ENCODE results near the gene SLC36A2. TPM values are rescaled to one million over a fixed set of nuclear protein-coding genes. Genes with fewer than 3 reads are reported as not detected.
"Not testable (repeated sequence)": the region's sequence is repeated elsewhere in the genome, so short reads cannot be mapped to it uniquely, and the experiment has no call there.

SLC36A2 gene
- total and polyA plus RNA-seq, 2 donors (not counting 1 experiment from before 2014, with no cell fraction given) = not detected

- Histone ChIP-seq H2AFZ (ENCODE audit: low read length) (no peak overlapping the region), H3K27ac (ENCODE audit: insufficient read depth, low read length) (no peak overlapping the region)
These were observed 31.3 kb upstream of the SLC36A2 start for GRCh38 chr5:151378616-151379015.

GRCh38 chr5:151374539-151374938, 27.2 kb upstream of the SLC36A2 start:
- Histone ChIP-seq H3K4me1 (ENCODE audit: control insufficient read depth, extremely low read depth, insufficient read depth, low read length) (no peaks in the 10 kb centered on the region), H3K36me3 (ENCODE audit: control insufficient read depth, insufficient read depth, low read length) (no peaks in the 10 kb centered on the region), H3K4me2 (ENCODE audit: extremely low read depth, insufficient read depth, low read length) (no peak overlapping the region), H3K79me2 (ENCODE audit: control insufficient read depth, insufficient read depth, low read length) (no peaks in the 10 kb centered on the region), H4K20me1 (ENCODE audit: control insufficient read depth, extremely low read depth, insufficient read depth, low read length) (no peaks in the 10 kb centered on the region), H3K27ac (ENCODE audit: insufficient read depth, low read length) (no peak overlapping the region), H3K9ac (ENCODE audit: insufficient read depth, low read length) (no peak overlapping the region), H3K4me3 (replicated peaks in 1 of 4; ENCODE audit: control extremely low read depth in 1 of 4, insufficient read depth in 1 of 4, low read depth in 3 of 4, low read length in 4 of 4) (no peak overlapping the region), H2AFZ (ENCODE audit: low read length) (no peak overlapping the region), H3K9me3 (ENCODE audit: control insufficient read depth, insufficient read depth, low read depth, low read length) (no peaks in the 10 kb centered on the region), H3K27me3 (ENCODE audit: control insufficient read depth, insufficient read depth, low read length) (no peaks in the 10 kb centered on the region)
- no peak for DNase-seq (ENCODE audit: low read depth in 2 of 2)
- TF ChIP-seq, protein P1, sequence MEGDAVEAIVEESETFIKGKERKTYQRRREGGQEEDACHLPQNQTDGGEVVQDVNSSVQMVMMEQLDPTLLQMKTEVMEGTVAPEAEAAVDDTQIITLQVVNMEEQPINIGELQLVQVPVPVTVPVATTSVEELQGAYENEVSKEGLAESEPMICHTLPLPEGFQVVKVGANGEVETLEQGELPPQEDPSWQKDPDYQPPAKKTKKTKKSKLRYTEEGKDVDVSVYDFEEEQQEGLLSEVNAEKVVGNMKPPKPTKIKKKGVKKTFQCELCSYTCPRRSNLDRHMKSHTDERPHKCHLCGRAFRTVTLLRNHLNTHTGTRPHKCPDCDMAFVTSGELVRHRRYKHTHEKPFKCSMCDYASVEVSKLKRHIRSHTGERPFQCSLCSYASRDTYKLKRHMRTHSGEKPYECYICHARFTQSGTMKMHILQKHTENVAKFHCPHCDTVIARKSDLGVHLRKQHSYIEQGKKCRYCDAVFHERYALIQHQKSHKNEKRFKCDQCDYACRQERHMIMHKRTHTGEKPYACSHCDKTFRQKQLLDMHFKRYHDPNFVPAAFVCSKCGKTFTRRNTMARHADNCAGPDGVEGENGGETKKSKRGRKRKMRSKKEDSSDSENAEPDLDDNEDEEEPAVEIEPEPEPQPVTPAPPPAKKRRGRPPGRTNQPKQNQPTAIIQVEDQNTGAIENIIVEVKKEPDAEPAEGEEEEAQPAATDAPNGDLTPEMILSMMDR (conservative IDR thresholded peaks at IDR 0.05 in 1 of 2, IDR thresholded peaks at IDR 0.05 in 1 of 2; ENCODE audit: low read depth in 1 of 2, low read length in 2 of 2) = no peak
- no peak for TF ChIP-seq EZH2 (IDR thresholded peaks at IDR 0.05; ENCODE audit: low read length, missing control alignments)

More at GRCh38 chr5:151378616-151379015, 31.3 kb upstream of the SLC36A2 start:
- H3K4me1 ChIP-seq (ENCODE audit: control insufficient read depth, extremely low read depth, insufficient read depth, low read length) = no peaks in the 10 kb centered on the region
- no peaks in the 10 kb centered on the region for H3K9me3 ChIP-seq (ENCODE audit: control insufficient read depth, insufficient read depth, low read depth, low read length)
- H4K20me1 ChIP-seq (ENCODE audit: control insufficient read depth, extremely low read depth, insufficient read depth, low read length) = no peaks in the 10 kb centered on the region
- H3K27me3 ChIP-seq (ENCODE audit: control insufficient read depth, insufficient read depth, low read length) = no peaks in the 10 kb centered on the region
- no peak overlapping the region for H3K4me2 ChIP-seq (ENCODE audit: extremely low read depth, insufficient read depth, low read length)
- no peak for DNase-seq (ENCODE audit: low read depth in 2 of 2)
- TF ChIP-seq, protein P1 (conservative IDR thresholded peaks at IDR 0.05 in 1 of 2, IDR thresholded peaks at IDR 0.05 in 1 of 2; ENCODE audit: low read depth in 1 of 2, low read length in 2 of 2) = no peak
- TF ChIP-seq EZH2 (IDR thresholded peaks at IDR 0.05; ENCODE audit: low read length, missing control alignments) = no peak
- H3K79me2 ChIP-seq (ENCODE audit: control insufficient read depth, insufficient read depth, low read length) = no peaks in the 10 kb centered on the region
- no peak overlapping the region for H3K4me3 ChIP-seq (replicated peaks in 1 of 4; ENCODE audit: control extremely low read depth in 1 of 4, insufficient read depth in 1 of 4, low read depth in 3 of 4, low read length in 4 of 4)
- no peak overlapping the region for H3K9ac ChIP-seq (ENCODE audit: insufficient read depth, low read length)
- H3K36me3 ChIP-seq (ENCODE audit: control insufficient read depth, insufficient read depth, low read length) = no peaks in the 10 kb centered on the region

GRCh38 chr5:151367038-151367437, 19.7 kb upstream of the SLC36A2 start:
- H3K27ac ChIP-seq (ENCODE audit: insufficient read depth, low read length); H3K9ac ChIP-seq (ENCODE audit: insufficient read depth, low read length); DNase-seq (ENCODE audit: low read depth in 2 of 2); H2AFZ ChIP-seq (ENCODE audit: low read length); H3K4me3 ChIP-seq (replicated peaks in 1 of 4; ENCODE audit: control extremely low read depth in 1 of 4, insufficient read depth in 1 of 4, low read depth in 3 of 4, low read length in 4 of 4); H3K27me3 ChIP-seq (ENCODE audit: control insufficient read depth, insufficient read depth, low read length); H3K36me3 ChIP-seq (ENCODE audit: control insufficient read depth, insufficient read depth, low read length); H3K4me2 ChIP-seq (ENCODE audit: extremely low read depth, insufficient read depth, low read length); H4K20me1 ChIP-seq (ENCODE audit: control insufficient read depth, extremely low read depth, insufficient read depth, low read length); H3K9me3 ChIP-seq (ENCODE audit: control insufficient read depth, insufficient read depth, low read depth, low read length); H3K79me2 ChIP-seq (ENCODE audit: control insufficient read depth, insufficient read depth, low read length); H3K4me1 ChIP-seq (ENCODE audit: control insufficient read depth, extremely low read depth, insufficient read depth, low read length): not testable (repeated sequence)
